Hindlimb muscle (tissue), 1 donor: ENCODE data around the gene KLK13. TPM values are rescaled to one million over a fixed set of nuclear protein-coding genes. Genes with fewer than 3 reads are reported as not detected.

Experiments used
- DNase-seq: peaks from one replicate; pipeline ENCODE4 v3.0.0-alpha.2; 2013
- polyA plus RNA-seq: library from polyadenylated mRNA; unstranded; fragments of 120-200 nt; gene quantifications from one replicate; pipeline ENCODE4 v1.2.1, GENCODE V29; 2013; ENCODE audit not compliant: insufficient read length

The KLK13 gene
- not detected for polyA plus RNA-seq

- no peak for DNase-seq
Measured at GRCh38 chr19:51064534-51065220, at the start of gene KLK13. Gene KLK13, minus strand, starts transcription at chr19:51065092. Its CDS starts 25 bp downstream, at chr19:51065067.

- no peak for DNase-seq
Measured at GRCh38 chr19:51114087-51114729, 49.3 kb upstream of the KLK13 start.

GRCh38 chr19:51111606-51112005, 46.7 kb upstream of the KLK13 start:
- DNase-seq, result no peak

GRCh38 chr19:51110666-51110971, 45.7 kb upstream of the KLK13 start:
- DNase-seq, result no peak

GRCh38 chr19:51108805-51109146, 43.9 kb upstream of the KLK13 start:
- DNase-seq, result no peak

GRCh38 chr19:51108066-51108804, 43.3 kb upstream of the KLK13 start, which contains the start of gene CTU1:
Gene CTU1, minus strand, starts transcription at chr19:51108409. Its CDS starts 3,840 bp downstream, at chr19:51104569.
- peak; percentile 99 for DNase-seq

GRCh38 chr19:51107406-51108065, 42.6 kb upstream of the KLK13 start:
- peak; percentile 22 for DNase-seq

- DNase-seq, result no peak
Measured at GRCh38 chr19:51103926-51104341, 39.0 kb upstream of the KLK13 start.

GRCh38 chr19:51102991-51103390, 38.1 kb upstream of the KLK13 start:
- DNase-seq, result no peak

- no peak for DNase-seq
Measured at GRCh38 chr19:51101171-51101865, 36.4 kb upstream of the KLK13 start.

- no peak for DNase-seq
Measured at GRCh38 chr19:51100601-51101000, 35.7 kb upstream of the KLK13 start.

GRCh38 chr19:51099047-51099382, 34.1 kb upstream of the KLK13 start:
- DNase-seq, result no peak

GRCh38 chr19:51098365-51099046, 33.6 kb upstream of the KLK13 start:
- DNase-seq, result peak; percentile 59

GRCh38 chr19:51097796-51098195, 32.9 kb upstream of the KLK13 start:
- DNase-seq, result no peak

GRCh38 chr19:51097166-51097738, 32.4 kb upstream of the KLK13 start:
- no peak for DNase-seq

- no peak for DNase-seq
Measured at GRCh38 chr19:51096473-51097165, 31.7 kb upstream of the KLK13 start.

- no peak for DNase-seq
Measured at GRCh38 chr19:51094696-51095279, 29.9 kb upstream of the KLK13 start.

GRCh38 chr19:51093510-51094345, 28.8 kb upstream of the KLK13 start:
- DNase-seq, result no peak

GRCh38 chr19:51093101-51093500, 28.2 kb upstream of the KLK13 start:
- no peak for DNase-seq
